ENCODE data around the gene FMNL2.

Gene FMNL2

GRCh38 chr2:152449578-152449977 is 114.6 kb downstream of the FMNL2 start:
- DNase-seq (ENCODE audit: low read depth): no peak
- H3K4me3 ChIP-seq (ENCODE audit: low read depth, low read length): no peak overlapping the region
- TF ChIP-seq CTCF (IDR thresholded peaks at IDR 0.05; ENCODE audit: control insufficient read depth, extremely low read depth, insufficient read depth): no peak

- H3K4me3 ChIP-seq (ENCODE audit: low read depth, low read length): no peak overlapping the region
- TF ChIP-seq CTCF (IDR thresholded peaks at IDR 0.05; ENCODE audit: control insufficient read depth, extremely low read depth, insufficient read depth): no peak
- DNase-seq (ENCODE audit: low read depth): no peak
These were observed 115.2 kb downstream of the FMNL2 start for GRCh38 chr2:152450176-152450575.

- no peak for TF ChIP-seq CTCF (IDR thresholded peaks at IDR 0.05; ENCODE audit: control insufficient read depth, extremely low read depth, insufficient read depth)
These were observed 117.4 kb downstream of the FMNL2 start for GRCh38 chr2:152452256-152452973.

GRCh38 chr2:152453129-152453911 is 118.3 kb downstream of the FMNL2 start:
- DNase-seq (ENCODE audit: low read depth): no peak
- TF ChIP-seq CTCF (IDR thresholded peaks at IDR 0.05; ENCODE audit: control insufficient read depth, extremely low read depth, insufficient read depth): no peak
- H3K4me3 ChIP-seq (ENCODE audit: low read depth, low read length): no peak overlapping the region

More at GRCh38 chr2:152452256-152452973, 117.4 kb downstream of the FMNL2 start:
- DNase-seq (ENCODE audit: low read depth): no peak
- H3K4me3 ChIP-seq (ENCODE audit: low read depth, low read length): no peak overlapping the region

GRCh38 chr2:152454371-152454770 is 119.4 kb downstream of the FMNL2 start:
- H3K4me3 ChIP-seq (ENCODE audit: low read depth, low read length): no peak overlapping the region
- DNase-seq (ENCODE audit: low read depth): no peak
- TF ChIP-seq CTCF (IDR thresholded peaks at IDR 0.05; ENCODE audit: control insufficient read depth, extremely low read depth, insufficient read depth): no peak

GRCh38 chr2:152454960-152455359 is 120.0 kb downstream of the FMNL2 start:
- no peak for TF ChIP-seq CTCF (IDR thresholded peaks at IDR 0.05; ENCODE audit: control insufficient read depth, extremely low read depth, insufficient read depth)
- no peak for DNase-seq (ENCODE audit: low read depth)
- H3K4me3 ChIP-seq (ENCODE audit: low read depth, low read length): no peak overlapping the region

All from LNCaP clone FGC (cell line).